ENCODE data around the gene SLCO1B1. TPM values are rescaled to one million over a fixed set of nuclear protein-coding genes. Genes with fewer than 3 reads are reported as not detected.
A peak's percentile ranks its signal among the peaks of the same experiment; 100 is the strongest.

Gene SLCO1B1
- polyA plus RNA-seq, 1 donor (not counting 4 experiments of a cell fraction or from before 2014, with no cell fraction given): not detected

- no peaks in the 10 kb centered on the region for H3K27me3 ChIP-seq (ENCODE audit: control insufficient read depth, extremely low read depth, insufficient read depth, low read length)
- no peak overlapping the region for H2AFZ ChIP-seq (ENCODE audit: control insufficient read depth, low read length)
- no peaks in the 10 kb centered on the region for H3K36me3 ChIP-seq (ENCODE audit: control insufficient read depth in 2 of 2, extremely low read depth in 1 of 2, insufficient read depth in 2 of 2, low read length in 2 of 2)
- H3K9me3 ChIP-seq (ENCODE audit: control insufficient read depth, low read depth, low read length): no peaks in the 10 kb centered on the region
- no peak for FAIRE-seq
- DNase-seq (ENCODE audit: low read depth, low spot score): no peak
- dilution Hi-C loops (cut with MboI; ENCODE audit: extremely low pct_ligation_motif_present, low sequenced_read_pairs): no loop called here
- no peaks in the 10 kb centered on the region for H3K79me2 ChIP-seq (ENCODE audit: control insufficient read depth, insufficient read depth, low read length)
- no peak overlapping the region for H3K4me2 ChIP-seq (ENCODE audit: control insufficient read depth, extremely low read depth, insufficient read depth, low read depth, low read length)
- H3K9me1 ChIP-seq (ENCODE audit: control insufficient read depth, extremely low read depth, insufficient read depth, low read length): no peaks in the 10 kb centered on the region
- no peaks in the 10 kb centered on the region for H4K20me1 ChIP-seq (ENCODE audit: control insufficient read depth, extremely low read depth, insufficient read depth, low read length)
- no peak overlapping the region for H3K4me3 ChIP-seq (ENCODE audit: control insufficient read depth in 2 of 3, extremely low read depth in 1 of 3, insufficient read depth in 2 of 3, low read depth in 1 of 3, low read length in 3 of 3)
- no peak for TF ChIP-seq EZH2 (IDR thresholded peaks at IDR 0.05; ENCODE audit: low read length)
- TF ChIP-seq, protein P1, sequence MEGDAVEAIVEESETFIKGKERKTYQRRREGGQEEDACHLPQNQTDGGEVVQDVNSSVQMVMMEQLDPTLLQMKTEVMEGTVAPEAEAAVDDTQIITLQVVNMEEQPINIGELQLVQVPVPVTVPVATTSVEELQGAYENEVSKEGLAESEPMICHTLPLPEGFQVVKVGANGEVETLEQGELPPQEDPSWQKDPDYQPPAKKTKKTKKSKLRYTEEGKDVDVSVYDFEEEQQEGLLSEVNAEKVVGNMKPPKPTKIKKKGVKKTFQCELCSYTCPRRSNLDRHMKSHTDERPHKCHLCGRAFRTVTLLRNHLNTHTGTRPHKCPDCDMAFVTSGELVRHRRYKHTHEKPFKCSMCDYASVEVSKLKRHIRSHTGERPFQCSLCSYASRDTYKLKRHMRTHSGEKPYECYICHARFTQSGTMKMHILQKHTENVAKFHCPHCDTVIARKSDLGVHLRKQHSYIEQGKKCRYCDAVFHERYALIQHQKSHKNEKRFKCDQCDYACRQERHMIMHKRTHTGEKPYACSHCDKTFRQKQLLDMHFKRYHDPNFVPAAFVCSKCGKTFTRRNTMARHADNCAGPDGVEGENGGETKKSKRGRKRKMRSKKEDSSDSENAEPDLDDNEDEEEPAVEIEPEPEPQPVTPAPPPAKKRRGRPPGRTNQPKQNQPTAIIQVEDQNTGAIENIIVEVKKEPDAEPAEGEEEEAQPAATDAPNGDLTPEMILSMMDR (optimal IDR thresholded peaks at IDR 0.05 in 1 of 3, IDR thresholded peaks at IDR 0.05 in 1 of 3, conservative IDR thresholded peaks at IDR 0.05 in 1 of 3; ENCODE audit: extremely low read depth in 1 of 3, insufficient read depth in 2 of 3, low read length in 3 of 3): no peak
- no peaks in the 10 kb centered on the region for H3K4me1 ChIP-seq (ENCODE audit: control insufficient read depth, extremely low read depth, insufficient read depth, low read length)
- H3K27ac ChIP-seq (ENCODE audit: control insufficient read depth, insufficient read depth, low read length): no peak overlapping the region
- no peak overlapping the region for H3K9ac ChIP-seq (ENCODE audit: control insufficient read depth, extremely low read depth, insufficient read depth, low read length)
Observed at GRCh38 chr12:21165048-21165447, 34.1 kb downstream of the SLCO1B1 start.

GRCh38 chr12:21169878-21170472, 39.0 kb downstream of the SLCO1B1 start:
- no peaks in the 10 kb centered on the region for H3K27me3 ChIP-seq (ENCODE audit: control insufficient read depth, extremely low read depth, insufficient read depth, low read length)
- no peak overlapping the region for H3K9ac ChIP-seq (ENCODE audit: control insufficient read depth, extremely low read depth, insufficient read depth, low read length)
- no peak overlapping the region for H3K4me3 ChIP-seq (ENCODE audit: control insufficient read depth in 2 of 3, extremely low read depth in 1 of 3, insufficient read depth in 2 of 3, low read depth in 1 of 3, low read length in 3 of 3)
- H3K27ac ChIP-seq (ENCODE audit: control insufficient read depth, insufficient read depth, low read length): no peak overlapping the region
- no peaks in the 10 kb centered on the region for H3K9me3 ChIP-seq (ENCODE audit: control insufficient read depth, low read depth, low read length)
- H3K79me2 ChIP-seq (ENCODE audit: control insufficient read depth, insufficient read depth, low read length): no peaks in the 10 kb centered on the region
- H2AFZ ChIP-seq (ENCODE audit: control insufficient read depth, low read length): no peak overlapping the region
- no peak for FAIRE-seq
- DNase-seq (ENCODE audit: low read depth, low spot score): no peak
- H3K9me1 ChIP-seq (ENCODE audit: control insufficient read depth, extremely low read depth, insufficient read depth, low read length): no peaks in the 10 kb centered on the region
- dilution Hi-C loops (cut with MboI; ENCODE audit: extremely low pct_ligation_motif_present, low sequenced_read_pairs): no loop called here
- no peaks in the 10 kb centered on the region for H3K36me3 ChIP-seq (ENCODE audit: control insufficient read depth in 2 of 2, extremely low read depth in 1 of 2, insufficient read depth in 2 of 2, low read length in 2 of 2)
- no peaks in the 10 kb centered on the region for H3K4me1 ChIP-seq (ENCODE audit: control insufficient read depth, extremely low read depth, insufficient read depth, low read length)
- H4K20me1 ChIP-seq (ENCODE audit: control insufficient read depth, extremely low read depth, insufficient read depth, low read length): no peaks in the 10 kb centered on the region
- no peak overlapping the region for H3K4me2 ChIP-seq (ENCODE audit: control insufficient read depth, extremely low read depth, insufficient read depth, low read depth, low read length)
- no peak for TF ChIP-seq EZH2 (IDR thresholded peaks at IDR 0.05; ENCODE audit: low read length)
- TF ChIP-seq, protein P1 (optimal IDR thresholded peaks at IDR 0.05 in 1 of 3, IDR thresholded peaks at IDR 0.05 in 1 of 3, conservative IDR thresholded peaks at IDR 0.05 in 1 of 3; ENCODE audit: extremely low read depth in 1 of 3, insufficient read depth in 2 of 3, low read length in 3 of 3): peak; percentile 61 to 76 (median 65)

All from keratinocyte (primary cell).